Coronary artery (tissue), 2 donors: Measurements from ENCODE around the gene RACK1.
A peak's percentile ranks its signal among the peaks of the same experiment; 100 is the strongest.
"Not testable (repeated sequence)": the region's sequence is repeated elsewhere in the genome, so short reads cannot be mapped to it uniquely, and the experiment has no call there.

Source experiments
- DNase-seq: peaks from one replicate; pipeline ENCODE4 v3.0.0-alpha.2; 2017; ENCODE audit warnings: low spot score
- H3K27ac ChIP-seq, 2 donors: fragments of 200-600 bp; sonication (generic); one replicate each; pipeline ENCODE4 v1.5.1; 2016 to 2019
- H3K4me3 ChIP-seq: fragments of 200-600 bp; sonication (generic); 2 replicates; pipeline ENCODE4 v1.5.1; 2016; ENCODE audit warnings: mild to moderate bottlenecking, moderate library complexity
- TF ChIP-seq, protein P1 (sequence below): fragments of 200-600 bp; sonication (generic); IDR thresholded peaks from one replicate; pipeline ENCODE4 v1.5.1; 2019; ENCODE audit warnings: antibody characterized with exemption

The RACK1 gene

GRCh38 chr5:181243564-181244343 lies at the start of gene RACK1:
TSS of gene RACK1 (minus strand) at chr5:181243906. CDS start at chr5:181243800, 106 bp downstream.
- Histone ChIP-seq H3K27ac (peak within 1 kb of the TSS; percentile 94 to 100), H3K4me3 (peak within 1 kb of the TSS; percentile 92)
- DNase-seq = peak; percentile 92
- TF ChIP-seq, protein P1, sequence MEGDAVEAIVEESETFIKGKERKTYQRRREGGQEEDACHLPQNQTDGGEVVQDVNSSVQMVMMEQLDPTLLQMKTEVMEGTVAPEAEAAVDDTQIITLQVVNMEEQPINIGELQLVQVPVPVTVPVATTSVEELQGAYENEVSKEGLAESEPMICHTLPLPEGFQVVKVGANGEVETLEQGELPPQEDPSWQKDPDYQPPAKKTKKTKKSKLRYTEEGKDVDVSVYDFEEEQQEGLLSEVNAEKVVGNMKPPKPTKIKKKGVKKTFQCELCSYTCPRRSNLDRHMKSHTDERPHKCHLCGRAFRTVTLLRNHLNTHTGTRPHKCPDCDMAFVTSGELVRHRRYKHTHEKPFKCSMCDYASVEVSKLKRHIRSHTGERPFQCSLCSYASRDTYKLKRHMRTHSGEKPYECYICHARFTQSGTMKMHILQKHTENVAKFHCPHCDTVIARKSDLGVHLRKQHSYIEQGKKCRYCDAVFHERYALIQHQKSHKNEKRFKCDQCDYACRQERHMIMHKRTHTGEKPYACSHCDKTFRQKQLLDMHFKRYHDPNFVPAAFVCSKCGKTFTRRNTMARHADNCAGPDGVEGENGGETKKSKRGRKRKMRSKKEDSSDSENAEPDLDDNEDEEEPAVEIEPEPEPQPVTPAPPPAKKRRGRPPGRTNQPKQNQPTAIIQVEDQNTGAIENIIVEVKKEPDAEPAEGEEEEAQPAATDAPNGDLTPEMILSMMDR = no peak

- not testable (repeated sequence) for DNase-seq, H3K27ac ChIP-seq, H3K4me3 ChIP-seq
These were observed 43.6 kb upstream of the RACK1 start for GRCh38 chr5:181287331-181287730.

DNA sequence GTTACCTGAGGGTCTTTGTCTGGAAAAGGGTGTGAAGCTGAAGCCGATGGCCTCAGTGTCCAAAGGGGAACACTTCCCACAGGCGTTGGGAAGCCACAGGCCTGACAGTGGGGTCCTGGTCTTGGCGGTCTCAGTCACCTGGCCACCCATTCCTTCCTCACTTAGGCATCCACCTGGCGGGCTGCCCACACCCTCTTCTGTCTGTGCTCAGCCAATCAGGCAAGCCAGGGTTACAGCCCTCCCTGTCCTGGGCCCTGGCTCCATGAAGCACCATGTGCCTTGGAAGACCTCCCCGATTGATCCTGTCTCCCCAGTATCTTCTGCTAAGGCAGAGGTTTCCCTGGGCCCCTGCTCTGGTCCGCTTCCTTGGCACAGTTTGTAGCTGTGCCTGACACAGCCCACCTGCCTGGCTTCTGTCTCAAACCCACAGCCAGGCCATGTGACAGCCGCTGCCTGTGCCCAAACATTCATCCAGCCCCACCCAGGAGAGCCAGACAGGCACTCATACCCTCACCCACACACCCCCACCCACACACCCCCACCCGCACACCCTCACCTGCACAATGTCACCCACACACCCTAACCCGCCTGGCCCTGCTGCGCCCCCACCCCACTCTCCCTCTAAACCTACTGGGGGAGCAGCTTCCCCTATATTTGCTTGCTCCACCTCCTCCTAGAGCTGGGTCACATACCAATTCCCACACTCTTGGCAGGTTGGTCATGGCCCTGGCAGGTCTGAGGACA lies 42.4 kb upstream of the RACK1 start:
- not testable (repeated sequence) for DNase-seq, H3K4me3 ChIP-seq, H3K27ac ChIP-seq

GRCh38 chr5:181283841-181284755 lies 40.4 kb upstream of the RACK1 start:
- not testable (repeated sequence) for H3K4me3 ChIP-seq, DNase-seq, H3K27ac ChIP-seq

GRCh38 chr5:181283347-181283746 lies 39.6 kb upstream of the RACK1 start:
- H3K4me3 ChIP-seq = no peak overlapping the region
- no peak for DNase-seq
- H3K27ac ChIP-seq = no peak overlapping the region
- TF ChIP-seq, protein P1 = no peak

DNA sequence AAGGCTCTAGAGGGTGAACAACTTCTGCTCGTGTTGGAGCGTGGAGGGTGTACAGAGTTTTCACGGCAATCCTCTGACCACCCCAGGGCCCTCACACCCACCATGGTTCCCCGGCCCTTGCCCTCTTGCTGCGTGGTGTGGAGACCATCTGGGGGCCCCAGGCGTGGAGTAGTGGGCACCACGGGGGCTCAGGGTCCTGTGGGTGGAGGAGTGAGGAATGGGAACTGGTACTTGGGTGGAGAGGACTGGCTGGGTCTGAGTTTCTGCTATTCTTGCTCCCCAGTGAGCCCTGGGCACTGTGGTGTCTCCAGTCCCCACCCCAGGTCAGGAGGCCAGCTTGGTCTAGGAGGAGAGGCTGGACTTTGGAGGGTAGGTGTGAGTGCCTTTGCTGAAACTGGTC lies 39.2 kb upstream of the RACK1 start:
- no peak overlapping the region for H3K27ac ChIP-seq
- no peak overlapping the region for H3K4me3 ChIP-seq
- TF ChIP-seq, protein P1 = no peak
- DNase-seq = no peak

- not testable (repeated sequence) for H3K27ac ChIP-seq, DNase-seq, H3K4me3 ChIP-seq
These were observed 38.7 kb upstream of the RACK1 start for GRCh38 chr5:181282415-181282814.

GRCh38 chr5:181281984-181282316 lies 38.2 kb upstream of the RACK1 start:
- no peak overlapping the region for H3K4me3 ChIP-seq
- DNase-seq = no peak
- TF ChIP-seq, protein P1 = no peak
- H3K27ac ChIP-seq = no peak overlapping the region
